ENCODE results near the gene ACSS3. TPM values are rescaled to one million over a fixed set of nuclear protein-coding genes. Genes with fewer than 3 reads are reported as not detected.

The ACSS3 gene
- total and polyA plus RNA-seq, 4 donors = 18.2 to 94.3 (median 32.5) TPM

DNA sequence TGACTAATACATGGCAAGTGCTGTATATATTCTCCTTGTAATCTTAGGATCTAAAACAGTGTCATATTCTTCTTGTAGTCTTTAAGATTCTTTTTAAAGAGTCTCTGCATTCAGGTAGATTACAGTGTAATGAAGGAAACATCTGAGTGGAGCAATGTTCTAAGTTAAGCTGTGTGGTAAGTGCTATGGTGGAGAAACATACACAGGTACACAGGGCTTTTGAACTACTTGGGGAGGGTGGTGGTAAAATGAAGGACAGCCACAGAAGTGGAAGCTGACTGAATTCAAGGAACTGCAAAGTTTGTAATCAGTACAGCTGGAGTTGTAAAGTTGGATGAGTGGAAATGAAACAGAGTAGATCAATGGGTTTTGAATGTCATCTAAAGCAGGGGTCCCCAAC lies 27.8 kb downstream of the ACSS3 start:
- TF ChIP-seq, protein P1, sequence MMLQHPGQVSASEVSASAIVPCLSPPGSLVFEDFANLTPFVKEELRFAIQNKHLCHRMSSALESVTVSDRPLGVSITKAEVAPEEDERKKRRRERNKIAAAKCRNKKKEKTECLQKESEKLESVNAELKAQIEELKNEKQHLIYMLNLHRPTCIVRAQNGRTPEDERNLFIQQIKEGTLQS (IDR thresholded peaks at IDR 0.05) = no peak
- no peak for TF ChIP-seq TAF1 (conservative IDR thresholded peaks at IDR 0.05)
- no peak for TF ChIP-seq NR2F2 (IDR thresholded peaks at IDR 0.05)
- no peak for TF ChIP-seq FOXA1 (IDR thresholded peaks at IDR 0.05)
- no peak for TF ChIP-seq RXRA (IDR thresholded peaks at IDR 0.05)
- no peak for TF ChIP-seq SP1 (IDR thresholded peaks at IDR 0.05)
- TF ChIP-seq EGR1 (IDR thresholded peaks at IDR 0.05; ENCODE audit: low read depth in 2 of 2) = no peak
- no peak for TF ChIP-seq GABPA (IDR thresholded peaks at IDR 0.05 in 1 of 2, conservative IDR thresholded peaks at IDR 0.05 in 1 of 2)
- no peak for TF ChIP-seq ZBTB33 (IDR thresholded peaks at IDR 0.05)
- no peak for TF ChIP-seq REST (IDR thresholded peaks at IDR 0.05)
- no peak for TF ChIP-seq FOXA2 (IDR thresholded peaks at IDR 0.05)
- no peak for TF ChIP-seq YY1 (IDR thresholded peaks at IDR 0.05)
- TF ChIP-seq, protein P2, sequence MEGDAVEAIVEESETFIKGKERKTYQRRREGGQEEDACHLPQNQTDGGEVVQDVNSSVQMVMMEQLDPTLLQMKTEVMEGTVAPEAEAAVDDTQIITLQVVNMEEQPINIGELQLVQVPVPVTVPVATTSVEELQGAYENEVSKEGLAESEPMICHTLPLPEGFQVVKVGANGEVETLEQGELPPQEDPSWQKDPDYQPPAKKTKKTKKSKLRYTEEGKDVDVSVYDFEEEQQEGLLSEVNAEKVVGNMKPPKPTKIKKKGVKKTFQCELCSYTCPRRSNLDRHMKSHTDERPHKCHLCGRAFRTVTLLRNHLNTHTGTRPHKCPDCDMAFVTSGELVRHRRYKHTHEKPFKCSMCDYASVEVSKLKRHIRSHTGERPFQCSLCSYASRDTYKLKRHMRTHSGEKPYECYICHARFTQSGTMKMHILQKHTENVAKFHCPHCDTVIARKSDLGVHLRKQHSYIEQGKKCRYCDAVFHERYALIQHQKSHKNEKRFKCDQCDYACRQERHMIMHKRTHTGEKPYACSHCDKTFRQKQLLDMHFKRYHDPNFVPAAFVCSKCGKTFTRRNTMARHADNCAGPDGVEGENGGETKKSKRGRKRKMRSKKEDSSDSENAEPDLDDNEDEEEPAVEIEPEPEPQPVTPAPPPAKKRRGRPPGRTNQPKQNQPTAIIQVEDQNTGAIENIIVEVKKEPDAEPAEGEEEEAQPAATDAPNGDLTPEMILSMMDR (IDR thresholded peaks at IDR 0.05; ENCODE audit: low read depth, low read length, missing input control) = no peak
- TF ChIP-seq HNF4G (IDR thresholded peaks at IDR 0.05) = no peak
- no peak for TF ChIP-seq RAD21 (IDR thresholded peaks at IDR 0.05)
- TF ChIP-seq MAX (IDR thresholded peaks at IDR 0.05) = no peak
- TF ChIP-seq HNF4A (conservative IDR thresholded peaks at IDR 0.05) = no peak
- no peak for TF ChIP-seq JUND (IDR thresholded peaks at IDR 0.05)
- DNase-seq (ENCODE audit: low spot score) = no peak
- Histone ChIP-seq H3K36me3 (ENCODE audit: control insufficient read depth in 4 of 4, insufficient read depth in 3 of 4, low read depth in 1 of 4, low read length in 3 of 4) (no peaks in the 10 kb centered on the region), H3K27ac (ENCODE audit: low read depth in 1 of 2, low read length in 2 of 2) (no peak overlapping the region), H3K4me3 (ENCODE audit: low read depth in 1 of 3, low read length in 3 of 3) (no peak overlapping the region), H3K9me3 (ENCODE audit: control insufficient read depth in 4 of 4, low read length in 3 of 4) (no peaks in the 10 kb centered on the region), H3K9ac (ENCODE audit: low read depth in 1 of 2, low read length in 2 of 2) (no peak overlapping the region), H3K27me3 (ENCODE audit: control insufficient read depth in 4 of 4, insufficient read depth in 4 of 4, low read length in 3 of 4) (no peaks in the 10 kb centered on the region), H3K4me1 (ENCODE audit: control insufficient read depth in 4 of 4, insufficient read depth in 4 of 4, low read length in 3 of 4) (no peaks in the 10 kb centered on the region)

Measured in liver (tissue), 9 donors.